IPS-NIHi7 (cell line): ENCODE results near the gene CACNA2D1.

ENCODE experiments used
- DNase-seq: peaks from one replicate; pipeline ENCODE4 v3.0.0; 2012; ENCODE audit warnings: mixed read lengths; ENCODE audit errors: extremely low spot score

Gene CACNA2D1

GRCh38 chr7:82286096-82286797 is 157.3 kb downstream of the CACNA2D1 start:
- DNase-seq, result no peak

- DNase-seq, result peak; percentile 50
These were observed 158.5 kb downstream of the CACNA2D1 start for GRCh38 chr7:82284936-82285519.

- no peak for DNase-seq
These were observed 168.2 kb downstream of the CACNA2D1 start for GRCh38 chr7:82275342-82275741.

GRCh38 chr7:82274681-82275080 is 168.9 kb downstream of the CACNA2D1 start:
- DNase-seq, result no peak

GRCh38 chr7:82273886-82274285 is 169.7 kb downstream of the CACNA2D1 start:
- no peak for DNase-seq

GRCh38 chr7:82270870-82271269 is 172.7 kb downstream of the CACNA2D1 start:
- no peak for DNase-seq

GRCh38 chr7:82268632-82269031 is 174.9 kb downstream of the CACNA2D1 start:
- no peak for DNase-seq

- no peak for DNase-seq
These were observed 177.5 kb downstream of the CACNA2D1 start for GRCh38 chr7:82266081-82266480.

GRCh38 chr7:82264783-82265305 is 178.7 kb downstream of the CACNA2D1 start:
- DNase-seq, result no peak

GRCh38 chr7:82263920-82264782 is 179.4 kb downstream of the CACNA2D1 start:
- no peak for DNase-seq

- no peak for DNase-seq
These were observed 185.4 kb downstream of the CACNA2D1 start for GRCh38 chr7:82258181-82258580.

GRCh38 chr7:82257118-82257695 is 186.4 kb downstream of the CACNA2D1 start:
- DNase-seq, result no peak

GRCh38 chr7:82255706-82256105 is 187.9 kb downstream of the CACNA2D1 start:
- DNase-seq, result no peak

- DNase-seq, result no peak
These were observed 193.0 kb downstream of the CACNA2D1 start for GRCh38 chr7:82250598-82250997.

GRCh38 chr7:82249979-82250378 is 193.6 kb downstream of the CACNA2D1 start:
- DNase-seq, result no peak

GRCh38 chr7:82247814-82248433 is 195.7 kb downstream of the CACNA2D1 start:
- peak; percentile 38 for DNase-seq

- DNase-seq, result no peak
These were observed 198.5 kb downstream of the CACNA2D1 start for GRCh38 chr7:82244947-82245517.

- DNase-seq, result no peak
These were observed 202.2 kb downstream of the CACNA2D1 start for GRCh38 chr7:82241356-82241755.

- no peak for DNase-seq
These were observed 207.9 kb downstream of the CACNA2D1 start for GRCh38 chr7:82235713-82236112.

- DNase-seq, result no peak
These were observed 209.0 kb downstream of the CACNA2D1 start for GRCh38 chr7:82234457-82235049.
